H9 (cell line): Measurements from ENCODE around the gene PFDN2. TPM values are rescaled to one million over a fixed set of nuclear protein-coding genes. Genes with fewer than 3 reads are reported as not detected.

Experiments used
- DNase-seq: peaks from one replicate; pipeline ENCODE4 v3.0.0-alpha.2; 2017
- H2AFZ ChIP-seq: one replicate; pipeline ENCODE4 v1.6.1; 2013; ENCODE audit warnings: mild to moderate bottlenecking, low read length, control low read depth, moderate library complexity
- H2AK5ac ChIP-seq: 2 replicates; pipeline ENCODE4 v1.6.1; 2013; ENCODE audit warnings: low read length, control low read depth, mixed read lengths; ENCODE audit not compliant: insufficient read length
- H2BK120ac ChIP-seq: one replicate; pipeline ENCODE4 v1.6.1; 2013; ENCODE audit warnings: low read depth, mild to moderate bottlenecking, low read length, control low read depth, inconsistent platforms; ENCODE audit not compliant: poor library complexity, severe bottlenecking
- H2BK12ac ChIP-seq: 2 replicates; pipeline ENCODE4 v1.6.1; 2013; ENCODE audit warnings: low read length, control low read depth, mixed read lengths, low read depth; ENCODE audit not compliant: insufficient read length
- H2BK15ac ChIP-seq: 2 replicates; pipeline ENCODE4 v1.6.1; 2013; ENCODE audit warnings: low read depth, low read length, control low read depth
- H2BK20ac ChIP-seq: one replicate; pipeline ENCODE4 v1.6.1; 2013; ENCODE audit warnings: low read depth, mild to moderate bottlenecking, low read length, control low read depth, inconsistent platforms; ENCODE audit not compliant: poor library complexity, severe bottlenecking
- H2BK5ac ChIP-seq: 2 replicates; pipeline ENCODE4 v1.6.1; 2013; ENCODE audit warnings: low read length, control low read depth, mixed read lengths; ENCODE audit not compliant: insufficient read length
- H3K14ac ChIP-seq: 2 replicates; pipeline ENCODE4 v1.6.1; 2013; ENCODE audit warnings: low read length, control low read depth; ENCODE audit not compliant: insufficient read depth
- H3K18ac ChIP-seq: 2 replicates; pipeline ENCODE4 v1.6.1; 2013; ENCODE audit warnings: low read depth, mild to moderate bottlenecking, mixed read lengths, low read length, control low read depth; ENCODE audit not compliant: insufficient read length
- H3K23ac ChIP-seq: 2 replicates; pipeline ENCODE4 v1.6.1; 2013; ENCODE audit warnings: low read length, control low read depth, mixed read lengths, low read depth; ENCODE audit not compliant: insufficient read length
- H3K23me2 ChIP-seq: 2 replicates; pipeline ENCODE4 v1.6.1; 2013; ENCODE audit warnings: low read depth, mild to moderate bottlenecking, mixed read lengths, low read length, control low read depth; ENCODE audit not compliant: insufficient read length, poor library complexity, severe bottlenecking
- H3K27ac ChIP-seq: 2 replicates; pipeline ENCODE4 v1.5.1; 2013; ENCODE audit warnings: low read length, control low read depth, mixed read lengths, low read depth; ENCODE audit not compliant: insufficient read length
- H3K27me3 ChIP-seq: 2 replicates; pipeline ENCODE4 v1.6.1; 2013; ENCODE audit warnings: low read length, control low read depth, inconsistent platforms; ENCODE audit not compliant: insufficient read depth
- H3K4ac ChIP-seq: 2 replicates; pipeline ENCODE4 v1.6.1; 2013; ENCODE audit warnings: low read depth, mild to moderate bottlenecking, control low read depth, inconsistent platforms, low read length, moderate library complexity
- H3K4me1 ChIP-seq: 2 replicates; pipeline ENCODE4 v1.6.1; 2013; ENCODE audit warnings: low read length, control low read depth, inconsistent platforms; ENCODE audit not compliant: insufficient read depth
- H3K4me2 ChIP-seq: 2 replicates; pipeline ENCODE4 v1.6.1; 2013; ENCODE audit warnings: low read length, control low read depth, mixed read lengths; ENCODE audit not compliant: insufficient read length, insufficient read depth
- H3K56ac ChIP-seq: 2 replicates; pipeline ENCODE4 v1.6.1; 2013; ENCODE audit warnings: low read depth, mild to moderate bottlenecking, mixed read lengths, low read length, control low read depth; ENCODE audit not compliant: insufficient read length
- H3K79me1 ChIP-seq: 2 replicates; pipeline ENCODE4 v1.6.1; 2013; ENCODE audit warnings: low read depth, mild to moderate bottlenecking, moderate library complexity, low read length, control low read depth, inconsistent platforms; ENCODE audit not compliant: insufficient read depth, poor library complexity, severe bottlenecking
- H3K79me2 ChIP-seq: 2 replicates; pipeline ENCODE4 v1.6.1; 2013; ENCODE audit warnings: low read length, control low read depth, inconsistent platforms; ENCODE audit not compliant: insufficient read depth
- H3K9ac ChIP-seq: 2 replicates; pipeline ENCODE4 v1.6.1; 2013; ENCODE audit warnings: low read length, control low read depth, mixed read lengths; ENCODE audit not compliant: insufficient read length; ENCODE audit errors: extremely low read depth
- H3K9me3 ChIP-seq: one replicate; pipeline ENCODE4 v1.6.1; 2013; ENCODE audit warnings: low read depth, low read length, inconsistent platforms; ENCODE audit not compliant: control insufficient read depth
- H3T11ph ChIP-seq: one replicate; pipeline ENCODE4 v1.6.1; 2013; ENCODE audit warnings: mild to moderate bottlenecking, low read length, control low read depth, inconsistent platforms
- H4K20me1 ChIP-seq: one replicate; pipeline ENCODE4 v1.6.1; 2013; ENCODE audit not compliant: control insufficient read depth, insufficient read length, insufficient read depth
- H4K5ac ChIP-seq: 2 replicates; pipeline ENCODE4 v1.6.1; 2013; ENCODE audit warnings: low read depth, mild to moderate bottlenecking, mixed read lengths, low read length, control low read depth; ENCODE audit not compliant: insufficient read length
- H4K8ac ChIP-seq: replicated peaks from 2 replicates; pipeline ENCODE4 v1.6.1; 2013; ENCODE audit warnings: low read length, control low read depth, mixed read lengths, low read depth; ENCODE audit not compliant: insufficient read length
- H4K91ac ChIP-seq: 2 replicates; pipeline ENCODE4 v1.6.1; 2013; ENCODE audit warnings: low read depth, mild to moderate bottlenecking, moderate library complexity, mixed read lengths, low read length, control low read depth; ENCODE audit not compliant: insufficient read length
- H3K27ac Mint-ChIP-seq, 3 experiments: 2 replicates in 2 of 3; 3 replicates in 1 of 3; pipeline ENCODE4 v1.8.0; 2020 to 2021; ENCODE audit warnings: mixed read lengths in 3 of 3, mild to moderate bottlenecking in 1 of 3, moderate library complexity in 1 of 3
- H3K27me3 Mint-ChIP-seq: 2 replicates; pipeline ENCODE4 v1.8.0; 2021; ENCODE audit warnings: low read depth, mild to moderate bottlenecking, moderate library complexity, mixed read lengths
- H3K36me3 Mint-ChIP-seq, 3 experiments: 2 replicates in 2 of 3; 3 replicates in 1 of 3; pipeline ENCODE4 v1.8.0; 2020 to 2021; ENCODE audit warnings: low read depth in 3 of 3, mixed read lengths in 3 of 3; ENCODE audit not compliant: insufficient read depth in 1 of 3
- H3K4me1 Mint-ChIP-seq, 2 experiments: 2 replicates each; pipeline ENCODE4 v1.8.0; 2020; ENCODE audit warnings: mixed read lengths in 2 of 2
- H3K4me3 Mint-ChIP-seq, 2 experiments: 2 replicates in 1 of 2; 3 replicates in 1 of 2; pipeline ENCODE4 v1.8.0; 2020 to 2021; ENCODE audit warnings: mild to moderate bottlenecking in 2 of 2, mixed read lengths in 2 of 2, moderate library complexity in 1 of 2
- H3K9me3 Mint-ChIP-seq, 2 experiments: 2 replicates in 1 of 2; 3 replicates in 1 of 2; pipeline ENCODE4 v1.8.0; 2020; ENCODE audit warnings: mild to moderate bottlenecking in 2 of 2, mixed read lengths in 2 of 2, moderate library complexity in 1 of 2
- CTCF ChIP-seq: fragments of 200-600 bp; sonication (generic); conservative IDR thresholded peaks from 3 replicates; pipeline ENCODE4 v1.8.0; 2021; ENCODE audit warnings: antibody characterized with exemption, mild to moderate bottlenecking
- WGBS: extraction: QIAGEN DNeasy Blood & Tissue Kit; methylation state at CpG from one replicate; pipeline ENCODE4 v1.1.7; 2013; ENCODE audit warnings: missing lambda C conversion rate, low lambda C conversion rate, mixed read lengths; ENCODE audit not compliant: insufficient read length; ENCODE audit errors: extremely low coverage; 5-methylcytosine and 5-hydroxymethylcytosine counted together
- total RNA-seq: library from RNA; stranded (reverse); gene quantifications from 2 replicates; pipeline ENCODE4 v1.2.1, GENCODE V29; 2021

PFDN2 gene
- total RNA-seq, 1 experiment from 2014 or later, result 71.8 TPM

GRCh38 chr1:161091796-161092507 lies 25.9 kb downstream of the PFDN2 start:
- Histone ChIP-seq H2BK15ac (no peak overlapping the region), H3K23ac (no peak overlapping the region), H2BK12ac (no peak overlapping the region), H2AK5ac (no peak overlapping the region), H2BK5ac (no peak overlapping the region), H3K79me1 (no peaks in the 10 kb centered on the region), H3K9me3 (no peaks in the 10 kb centered on the region), H3K23me2 (no peaks in the 10 kb centered on the region), H3K27me3 (no peaks in the 10 kb centered on the region; the same call in 1 of the 2 replicates), H3K56ac (no peak overlapping the region), H3T11ph (no peak overlapping the region), H3K4me1 (no peaks in the 10 kb centered on the region), H3K9ac (no peak overlapping the region), H3K4me2 (no peak overlapping the region), H2BK20ac (no peak overlapping the region), H3K79me2 (no peaks in the 10 kb centered on the region), H4K91ac (no peak overlapping the region), H3K14ac (no peak overlapping the region), H2AFZ (no peak overlapping the region), H3K18ac (no peak overlapping the region), H4K20me1 (no peaks in the 10 kb centered on the region), H4K8ac (no peak overlapping the region), H4K5ac (no peak overlapping the region), H3K27ac (no peak overlapping the region), H2BK120ac (no peak overlapping the region), H3K4ac (no peak overlapping the region)
- H3K36me3 Mint-ChIP-seq, result no peaks in the 10 kb centered on the region
- H3K27me3 Mint-ChIP-seq, result peaks cover 11% of the 10 kb centered on the region
- no peaks in the 10 kb centered on the region for H3K9me3 Mint-ChIP-seq
- H3K4me3 Mint-ChIP-seq, result no peak overlapping the region
- no peak overlapping the region for H3K27ac Mint-ChIP-seq
- no peak for DNase-seq
- no CpG with 5 or more reads among the region's 7 CpGs for WGBS
- TF ChIP-seq CTCF, result no peak
- H3K4me1 Mint-ChIP-seq, result peaks cover 6 to 7% of the 10 kb centered on the region in 2 experiments
